Measurements from ENCODE around the gene HYKK. TPM values are rescaled to one million over a fixed set of nuclear protein-coding genes. Genes with fewer than 3 reads are reported as not detected.

Gene HYKK
- total and polyA plus RNA-seq, 2 of the 8 experiments (the other 6 are each of a cell fraction or from before 2014, with no cell fraction given): 2.0 to 3.7 TPM

GRCh38 chr15:78565097-78565950 lies 57.9 kb downstream of the HYKK start, which contains the start of gene CHRNA5 (continued):
- TF ChIP-seq CTCF (IDR thresholded peaks at IDR 0.05; ENCODE audit: control extremely low read depth in 1 of 3, insufficient read depth in 1 of 3, low read depth in 1 of 3, low read length in 3 of 3) (0 out of 4 replicates have a peak, but pooled peaks of 1 of the 3 experiments have one; percentile 3), KDM1A (IDR thresholded peaks at IDR 0.05; ENCODE audit: borderline replicate concordance, low read length) (no peak), CREB1 (IDR thresholded peaks at IDR 0.05) (no peak), ZNF274 (IDR thresholded peaks at IDR 0.05; ENCODE audit: borderline replicate concordance, extremely low read depth, low read length) (no peak), POLR2AphosphoS5 (IDR thresholded peaks at IDR 0.05; ENCODE audit: low read depth, low read length) (peak; percentile 97), CHD1 (IDR thresholded peaks at IDR 0.05; ENCODE audit: low read depth, low read length) (no peak), RFX5 (IDR thresholded peaks at IDR 0.05; ENCODE audit: borderline replicate concordance, low read depth, low read length) (no peak), TAF1 (IDR thresholded peaks at IDR 0.05; ENCODE audit: low read depth, low read length) (peak; percentile 96), RXRA (IDR thresholded peaks at IDR 0.05; ENCODE audit: insufficient read depth, low read depth, low read length) (no peak), TCF12 (IDR thresholded peaks at IDR 0.05; ENCODE audit: low read depth, low read length) (no peak), CTBP2 (IDR thresholded peaks at IDR 0.05; ENCODE audit: borderline replicate concordance, insufficient read depth, insufficient read length, low read length) (no peak), NANOG (IDR thresholded peaks at IDR 0.05; ENCODE audit: insufficient read depth, low read depth, low read length, poor library complexity, severe bottlenecking) (no peak), EGR1 (IDR thresholded peaks at IDR 0.05; ENCODE audit: borderline replicate concordance, low read depth, low read length) (no peak)
